ENCODE measurements around the gene OPCML.

The OPCML gene

GRCh38 chr11:132559331-132560036, 972.8 kb downstream of the OPCML start:
- CTCF ChIA-PET: interaction anchor here (0.6 kb wide), 1 partner anchor 381 kb away, joined by 3 read pairs; no protein-coding TSS in a partner anchor
- POLR2A ChIA-PET: no interaction called here
- no peak for DNase-seq (ENCODE audit: low read depth, low spot score)
- no peak overlapping the region for H3K4me3 ChIP-seq (ENCODE audit: low read depth, low read length)
- TF ChIP-seq, protein P1, sequence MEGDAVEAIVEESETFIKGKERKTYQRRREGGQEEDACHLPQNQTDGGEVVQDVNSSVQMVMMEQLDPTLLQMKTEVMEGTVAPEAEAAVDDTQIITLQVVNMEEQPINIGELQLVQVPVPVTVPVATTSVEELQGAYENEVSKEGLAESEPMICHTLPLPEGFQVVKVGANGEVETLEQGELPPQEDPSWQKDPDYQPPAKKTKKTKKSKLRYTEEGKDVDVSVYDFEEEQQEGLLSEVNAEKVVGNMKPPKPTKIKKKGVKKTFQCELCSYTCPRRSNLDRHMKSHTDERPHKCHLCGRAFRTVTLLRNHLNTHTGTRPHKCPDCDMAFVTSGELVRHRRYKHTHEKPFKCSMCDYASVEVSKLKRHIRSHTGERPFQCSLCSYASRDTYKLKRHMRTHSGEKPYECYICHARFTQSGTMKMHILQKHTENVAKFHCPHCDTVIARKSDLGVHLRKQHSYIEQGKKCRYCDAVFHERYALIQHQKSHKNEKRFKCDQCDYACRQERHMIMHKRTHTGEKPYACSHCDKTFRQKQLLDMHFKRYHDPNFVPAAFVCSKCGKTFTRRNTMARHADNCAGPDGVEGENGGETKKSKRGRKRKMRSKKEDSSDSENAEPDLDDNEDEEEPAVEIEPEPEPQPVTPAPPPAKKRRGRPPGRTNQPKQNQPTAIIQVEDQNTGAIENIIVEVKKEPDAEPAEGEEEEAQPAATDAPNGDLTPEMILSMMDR (IDR thresholded peaks at IDR 0.05; ENCODE audit: insufficient read depth, low read length, missing control alignments): no peak

DNA sequence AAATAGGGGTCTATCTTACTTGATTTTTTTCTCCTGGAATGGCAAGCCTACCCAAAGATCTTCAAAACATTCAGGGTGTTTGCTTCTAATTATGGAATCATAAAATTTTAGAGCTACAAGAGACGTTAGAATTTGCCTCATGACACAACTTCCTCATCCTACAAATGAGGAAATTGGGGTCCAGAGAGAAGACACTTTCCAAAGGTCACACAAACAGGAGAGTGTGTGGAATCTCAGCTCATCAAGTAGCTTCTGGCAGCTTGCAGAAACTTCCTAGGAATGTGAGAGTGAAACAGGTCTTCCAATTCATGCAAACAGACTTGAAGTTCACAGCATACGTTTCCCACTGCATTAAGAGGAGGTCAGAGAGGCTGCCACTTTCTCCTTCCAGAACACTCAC, 976.0 kb downstream of the OPCML start:
- ChIA-PET CTCF (no interaction called here), POLR2A (no interaction called here)
- no peak for DNase-seq (ENCODE audit: low read depth, low spot score)
- H3K4me3 ChIP-seq (ENCODE audit: low read depth, low read length): no peak overlapping the region
- TF ChIP-seq, protein P1 (IDR thresholded peaks at IDR 0.05; ENCODE audit: insufficient read depth, low read length, missing control alignments): no peak

- DNase-seq (ENCODE audit: low read depth, low spot score): no peak
- ChIA-PET POLR2A (no interaction called here), CTCF (no interaction called here)
- H3K4me3 ChIP-seq (ENCODE audit: low read depth, low read length): no peak overlapping the region
- TF ChIP-seq, protein P1 (IDR thresholded peaks at IDR 0.05; ENCODE audit: insufficient read depth, low read length, missing control alignments): no peak
Measured at GRCh38 chr11:132555617-132556016, 976.7 kb downstream of the OPCML start.

GRCh38 chr11:132551016-132551415, 981.3 kb downstream of the OPCML start:
- ChIA-PET POLR2A (no interaction called here), CTCF (no interaction called here)
- TF ChIP-seq, protein P1 (IDR thresholded peaks at IDR 0.05; ENCODE audit: insufficient read depth, low read length, missing control alignments): no peak
- no peak for DNase-seq (ENCODE audit: low read depth, low spot score)
- H3K4me3 ChIP-seq (ENCODE audit: low read depth, low read length): no peak overlapping the region

GRCh38 chr11:132549561-132549960, 982.7 kb downstream of the OPCML start:
- no peak overlapping the region for H3K4me3 ChIP-seq (ENCODE audit: low read depth, low read length)
- ChIA-PET CTCF (no interaction called here), POLR2A (no interaction called here)
- TF ChIP-seq, protein P1 (IDR thresholded peaks at IDR 0.05; ENCODE audit: insufficient read depth, low read length, missing control alignments): no peak
- DNase-seq (ENCODE audit: low read depth, low spot score): no peak

DNA sequence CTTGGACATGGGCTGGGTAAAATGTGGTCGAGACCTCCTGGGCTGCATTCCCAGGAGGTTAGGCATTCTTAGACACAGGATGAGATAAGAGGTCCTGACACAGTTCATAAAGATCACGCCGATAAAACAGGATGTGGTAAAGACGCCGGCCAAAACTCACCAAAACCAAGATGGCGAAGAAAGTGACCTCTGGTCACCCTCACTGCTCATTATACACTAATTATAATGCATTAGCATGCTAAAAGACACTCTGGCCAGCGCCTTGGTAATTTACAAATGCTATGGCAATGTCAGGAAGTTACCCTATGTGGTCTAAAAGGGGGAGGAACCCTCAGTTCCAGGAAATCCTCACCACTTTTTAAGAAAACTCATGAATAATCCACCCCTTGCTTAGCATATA, 983.3 kb downstream of the OPCML start:
- TF ChIP-seq, protein P1 (IDR thresholded peaks at IDR 0.05; ENCODE audit: insufficient read depth, low read length, missing control alignments): no peak
- no peak overlapping the region for H3K4me3 ChIP-seq (ENCODE audit: low read depth, low read length)
- ChIA-PET CTCF (no interaction called here), POLR2A (no interaction called here)
- no peak for DNase-seq (ENCODE audit: low read depth, low spot score)
